ENCODE data around the gene LRIT1.

LRIT1 gene

GRCh38 chr10:84262190-84262956 is 21.0 kb upstream of the LRIT1 start:
- Mint-ChIP-seq H3K27me3 (peaks cover 12% of the 10 kb centered on the region), H3K36me3 (ENCODE audit: low read depth) (no peaks in the 10 kb centered on the region), H3K4me3 (no peak overlapping the region), H3K27ac (no peak overlapping the region), H3K9me3 (no peaks in the 10 kb centered on the region), H3K4me1 (ENCODE audit: low read depth) (peaks cover 4% of the 10 kb centered on the region)
- intact Hi-C loops (cut with micrococcal nuclease), result no loop called here

- Mint-ChIP-seq H3K4me3 (no peak overlapping the region), H3K36me3 (ENCODE audit: low read depth) (no peaks in the 10 kb centered on the region), H3K27ac (no peak overlapping the region), H3K9me3 (no peaks in the 10 kb centered on the region), H3K4me1 (ENCODE audit: low read depth) (peaks cover 8% of the 10 kb centered on the region), H3K27me3 (peaks cover 18% of the 10 kb centered on the region)
- intact Hi-C loops (cut with micrococcal nuclease), result no loop called here
Observed at GRCh38 chr10:84261236-84261915, 20.0 kb upstream of the LRIT1 start.

- intact Hi-C loops (cut with micrococcal nuclease), result no loop called here
- Mint-ChIP-seq H3K27ac (no peak overlapping the region), H3K4me3 (no peak overlapping the region), H3K4me1 (ENCODE audit: low read depth) (peaks cover 4% of the 10 kb centered on the region), H3K27me3 (peaks cover 9% of the 10 kb centered on the region), H3K9me3 (no peaks in the 10 kb centered on the region), H3K36me3 (ENCODE audit: low read depth) (no peaks in the 10 kb centered on the region)
Observed at GRCh38 chr10:84258034-84258695, 16.8 kb upstream of the LRIT1 start.

- Mint-ChIP-seq H3K4me1 (ENCODE audit: low read depth) (peaks cover 4% of the 10 kb centered on the region), H3K27ac (no peak overlapping the region), H3K27me3 (peaks cover 10% of the 10 kb centered on the region), H3K36me3 (ENCODE audit: low read depth) (no peaks in the 10 kb centered on the region), H3K4me3 (no peak overlapping the region), H3K9me3 (no peaks in the 10 kb centered on the region)
- intact Hi-C loops (cut with micrococcal nuclease), result no loop called here
Observed at GRCh38 chr10:84257343-84258020, 16.1 kb upstream of the LRIT1 start.

GRCh38 chr10:84256510-84257342 is 15.4 kb upstream of the LRIT1 start:
- Mint-ChIP-seq H3K4me3 (no peak overlapping the region), H3K27me3 (peaks cover 10% of the 10 kb centered on the region), H3K9me3 (no peaks in the 10 kb centered on the region), H3K27ac (no peak overlapping the region), H3K36me3 (ENCODE audit: low read depth) (no peaks in the 10 kb centered on the region), H3K4me1 (ENCODE audit: low read depth) (peaks cover 4% of the 10 kb centered on the region)
- intact Hi-C loops (cut with micrococcal nuclease), result no loop called here

GRCh38 chr10:84254552-84255478 is 13.5 kb upstream of the LRIT1 start:
- Mint-ChIP-seq H3K9me3 (no peaks in the 10 kb centered on the region), H3K4me1 (ENCODE audit: low read depth) (peaks cover 4% of the 10 kb centered on the region), H3K4me3 (no peak overlapping the region), H3K27me3 (peaks cover 12% of the 10 kb centered on the region), H3K27ac (no peak overlapping the region), H3K36me3 (ENCODE audit: low read depth) (no peaks in the 10 kb centered on the region)
- intact Hi-C loops (cut with micrococcal nuclease), result no loop called here

- H3K4me1 Mint-ChIP-seq (ENCODE audit: low read depth), result no peaks in the 10 kb centered on the region
- no peaks in the 10 kb centered on the region for H3K36me3 Mint-ChIP-seq (ENCODE audit: low read depth)
- H3K27me3 Mint-ChIP-seq, result peaks cover 5% of the 10 kb centered on the region
- intact Hi-C loops (cut with micrococcal nuclease), result no loop called here
- H3K9me3 Mint-ChIP-seq, result no peaks in the 10 kb centered on the region
- H3K27ac Mint-ChIP-seq, result no peak overlapping the region
- no peak overlapping the region for H3K4me3 Mint-ChIP-seq
Observed at GRCh38 chr10:84248794-84249193, 7.4 kb upstream of the LRIT1 start.

- Mint-ChIP-seq H3K27ac (no peak overlapping the region), H3K4me3 (no peak overlapping the region), H3K9me3 (no peaks in the 10 kb centered on the region), H3K36me3 (ENCODE audit: low read depth) (no peaks in the 10 kb centered on the region), H3K4me1 (ENCODE audit: low read depth) (no peaks in the 10 kb centered on the region), H3K27me3 (peaks cover 4% of the 10 kb centered on the region)
- intact Hi-C loops (cut with micrococcal nuclease), result no loop called here
Observed at GRCh38 chr10:84247496-84247895, 6.2 kb upstream of the LRIT1 start.

- Mint-ChIP-seq H3K4me3 (no peak within 1 kb of the TSS), H3K4me1 (ENCODE audit: low read depth) (no peaks in the 10 kb centered on the region), H3K27ac (no peak within 1 kb of the TSS), H3K27me3 (peaks cover 2% of the 10 kb centered on the region), H3K36me3 (ENCODE audit: low read depth) (no peaks in the 10 kb centered on the region), H3K9me3 (no peaks in the 10 kb centered on the region)
- intact Hi-C loops (cut with micrococcal nuclease), result no loop called here
Observed at GRCh38 chr10:84244651-84245270, 3.4 kb upstream of the LRIT1 start, which contains the start of gene RGR. Gene RGR (plus strand): TSS chr10:84245053. CDS start chr10:84245091, 38 bp downstream.

GRCh38 chr10:84243759-84244158 is 2.4 kb upstream of the LRIT1 start:
- Mint-ChIP-seq H3K4me1 (ENCODE audit: low read depth) (no peaks in the 10 kb centered on the region), H3K27me3 (peaks cover 7% of the 10 kb centered on the region), H3K36me3 (ENCODE audit: low read depth) (no peaks in the 10 kb centered on the region), H3K9me3 (no peaks in the 10 kb centered on the region), H3K27ac (no peak overlapping the region), H3K4me3 (no peak overlapping the region)
- intact Hi-C loops (cut with micrococcal nuclease), result no loop called here

GRCh38 chr10:84238909-84239308 is 2.4 kb downstream of the LRIT1 start:
- H3K27me3 Mint-ChIP-seq, result peaks cover 13% of the 10 kb centered on the region
- no peaks in the 10 kb centered on the region for H3K4me1 Mint-ChIP-seq (ENCODE audit: low read depth)
- no peak overlapping the region for H3K4me3 Mint-ChIP-seq
- H3K36me3 Mint-ChIP-seq (ENCODE audit: low read depth), result no peaks in the 10 kb centered on the region
- H3K27ac Mint-ChIP-seq, result no peak overlapping the region
- intact Hi-C loops (cut with micrococcal nuclease), result no loop called here
- no peaks in the 10 kb centered on the region for H3K9me3 Mint-ChIP-seq

Measured in dendritic cell treated with granulocyte-macrophage colony-stimulating factor and Interleukin-4, amounts not matched to agents 40 ng/mL and 50 ng/mL, for 4 days (primary cell).